HCT116 (cell line): Measurements from ENCODE around the gene GGCT. TPM values are rescaled to one million over a fixed set of nuclear protein-coding genes. Genes with fewer than 3 reads are reported as not detected.

Source experiments
- ATAC-seq: fragments of 200-7000 bp; cut with Tn5 transposase; 2 replicates; pipeline ENCODE4 v1.9.1; 2020; ENCODE audit warnings: mild to moderate bottlenecking, moderate library complexity
- BruUV-seq: library from RNA; stranded (reverse); fragments of 400-500 nt; replicated peaks from 2 replicates; lab custom pipeline; 2021; lab: Mats Ljungman, UMichigan
- CTCF ChIA-PET: fragments of 300-600 bp; sonication (Branson Sonifier 250); formaldehyde crosslinking; loops from one replicate; lab custom pipeline; 2021; ENCODE audit warnings: antibody characterized with exemption; lab: Charles Lee
- POLR2A ChIA-PET: fragments of 300-600, 350-600 bp; sonication (Branson Sonifier 250); formaldehyde crosslinking; loops from one replicate; lab custom pipeline; 2021; ENCODE audit warnings: antibody characterized with exemption; lab: Charles Lee
- RAD21 ChIA-PET, 2 experiments: fragments of 300-600 bp; sonication (Branson Sonifier 250); formaldehyde crosslinking; loops; one replicate each; lab custom pipeline; 2023; ENCODE audit warnings: low total read pairs in 2 of 2; ENCODE audit not compliant: uncharacterized antibody in 2 of 2, unreplicated experiment in 2 of 2, low non-redundant PET in 1 of 2; lab: Charles Lee
- DNase-seq: peaks from one replicate; pipeline ENCODE4 v3.0.0-alpha.2; 2010; ENCODE audit warnings: low read depth, low spot score
- H2AFZ ChIP-seq: fragments of 200-600 bp; shearing (Covaris generic), sonication (generic); 2 replicates; pipeline ENCODE4 v1.6.1; 2017; ENCODE audit warnings: low read depth, mixed run types, mixed read lengths, antibody characterized with exemption, low read length; ENCODE audit not compliant: poor library complexity, severe bottlenecking
- H3K27ac ChIP-seq: 2 replicates; pipeline ENCODE4 v1.5.1; 2012; ENCODE audit warnings: low read depth, low read length
- H3K27me3 ChIP-seq: fragments of 200-600 bp; sonication (generic); 2 replicates; pipeline ENCODE4 v1.6.1; 2016; ENCODE audit warnings: mixed run types, low read length, mixed read lengths; ENCODE audit not compliant: insufficient read depth
- H3K36me3 ChIP-seq, 2 experiments: fragments of 200-500 bp in 1 of 2; fragments of 200-600 bp in 1 of 2; sonication (Bioruptor generic) in 1 of 2; sonication (generic) in 1 of 2; 2 replicates each; pipeline versions ENCODE4 v1.5.1 to v1.6.1; 2014 to 2016; ENCODE audit warnings: low read length in 2 of 2, inconsistent platforms in 1 of 2, mixed read lengths in 1 of 2, mixed run types in 1 of 2; ENCODE audit not compliant: insufficient read depth in 2 of 2, control insufficient read depth in 1 of 2
- H3K4me1 ChIP-seq, 2 experiments: fragments of 200-600 bp in 1 of 2; sonication (generic) in 1 of 2; 2 replicates each; pipeline versions ENCODE4 v1.5.1 to v1.6.1; 2012 to 2017; ENCODE audit warnings: low read length in 2 of 2, inconsistent platforms in 1 of 2, mild to moderate bottlenecking in 1 of 2, mixed read lengths in 1 of 2, mixed run types in 1 of 2, moderate library complexity in 1 of 2; ENCODE audit not compliant: insufficient read depth in 2 of 2, control insufficient read depth in 1 of 2
- H3K4me2 ChIP-seq: fragments of 200-600 bp; sonication (generic); 2 replicates; pipeline ENCODE4 v1.6.1; 2017; ENCODE audit warnings: mixed run types, low read length, mixed read lengths
- H3K4me3 ChIP-seq, 2 experiments: fragments of 200-600 bp in 1 of 2; sonication (generic) in 1 of 2; replicated peaks in 1 of 2; 2 replicates each; pipeline ENCODE4 v1.5.1; 2011 to 2016; ENCODE audit warnings: low read length in 2 of 2, control low read depth in 1 of 2, low read depth in 1 of 2, mild to moderate bottlenecking in 1 of 2, mixed read lengths in 1 of 2, mixed run types in 1 of 2
- H3K79me2 ChIP-seq: fragments of 200-600 bp; sonication (generic); 2 replicates; pipeline ENCODE4 v1.6.1; 2017; ENCODE audit warnings: mild to moderate bottlenecking, mixed run types, low read length, moderate library complexity, mixed read lengths; ENCODE audit not compliant: insufficient read depth
- H3K9ac ChIP-seq: fragments of 200-600 bp; sonication (generic); 2 replicates; pipeline ENCODE4 v1.6.1; 2016; ENCODE audit warnings: low read length, mixed read lengths
- H3K9me2 ChIP-seq: fragments of 200-600 bp; sonication (generic), shearing (Covaris generic); 2 replicates; pipeline ENCODE4 v1.6.1; 2017; ENCODE audit warnings: mixed run types, mild to moderate bottlenecking, moderate library complexity; ENCODE audit not compliant: insufficient read depth
- H3K9me3 ChIP-seq, 2 experiments: fragments of 200-500 bp in 1 of 2; fragments of 200-600 bp in 1 of 2; sonication (Bioruptor generic) in 1 of 2; sonication (generic) in 1 of 2; 2 replicates each; pipeline ENCODE4 v1.6.1; 2014 to 2017; ENCODE audit warnings: low read length in 2 of 2, mixed read lengths in 2 of 2, inconsistent platforms in 1 of 2, low read depth in 1 of 2, mild to moderate bottlenecking in 1 of 2, mixed run types in 1 of 2, moderate library complexity in 1 of 2; ENCODE audit not compliant: control insufficient read depth in 1 of 2, insufficient read depth in 1 of 2
- H4K20me1 ChIP-seq: fragments of 200-600 bp; sonication (generic), shearing (Covaris generic); 2 replicates; pipeline ENCODE4 v1.6.1; 2017; ENCODE audit warnings: mixed run types, mild to moderate bottlenecking, moderate library complexity; ENCODE audit not compliant: insufficient read depth
- CBX3 ChIP-seq: IDR thresholded peaks from 2 replicates; pipeline ENCODE4 v1.6.1; 2012; ENCODE audit warnings: low read depth
- FOSL1 ChIP-seq: IDR thresholded peaks from 2 replicates; pipeline ENCODE4 v1.6.1; 2012; ENCODE audit warnings: low read depth
- POLR2A ChIP-seq: IDR thresholded peaks from 2 replicates; pipeline ENCODE4 v1.7.0; 2011; ENCODE audit warnings: borderline replicate concordance; ENCODE audit not compliant: insufficient read depth, insufficient read length; ENCODE audit errors: extremely low read depth
- POLR2AphosphoS5 ChIP-seq: IDR thresholded peaks from 2 replicates; pipeline ENCODE4 v1.6.1; 2011; ENCODE audit warnings: mild to moderate bottlenecking, low read depth, low read length, moderate library complexity
- RAD21 ChIP-seq: IDR thresholded peaks from 2 replicates; pipeline ENCODE4 v1.6.1; 2012; ENCODE audit warnings: low read depth, mild to moderate bottlenecking
- SRF ChIP-seq: IDR thresholded peaks from 2 replicates; pipeline ENCODE4 v1.6.1; 2012; ENCODE audit warnings: low read depth
- YY1 ChIP-seq: IDR thresholded peaks from 2 replicates; pipeline ENCODE4 v1.6.1; 2011; ENCODE audit warnings: low read length, low read depth, moderate library complexity, mild to moderate bottlenecking; ENCODE audit not compliant: insufficient replicate concordance; ENCODE audit errors: extremely low read depth
- ZBTB33 ChIP-seq: IDR thresholded peaks from 2 replicates; pipeline ENCODE4 v1.6.1; 2011; ENCODE audit warnings: mild to moderate bottlenecking, low read length, moderate library complexity; ENCODE audit not compliant: insufficient replicate concordance; ENCODE audit errors: extremely low read depth
- intact Hi-C: fragments of 100-400 bp; cut with micrococcal nuclease; formaldehyde crosslinking; loops from 2 replicates; pipeline ENCODE4 v1.10.0; 2022
- total RNA-seq: library from RNA; stranded (reverse); gene quantifications from one replicate; pipeline ENCODE4 v1.2.1, GENCODE V29; 2021; ENCODE audit not compliant: unreplicated experiment
- TF ChIP-seq, protein P1 (sequence below), 3 experiments: fragments of 200-600 bp in 1 of 3; sonication (generic) in 1 of 3; IDR thresholded peaks in 2 of 3; conservative IDR thresholded peaks in 1 of 3; 2 replicates each; pipeline ENCODE4 v1.5.1; 2012 to 2017; ENCODE audit warnings: low read depth in 2 of 3, low read length in 2 of 3, antibody characterized with exemption in 1 of 3, borderline replicate concordance in 1 of 3, control low read depth in 1 of 3, mild to moderate bottlenecking in 1 of 3, mixed read lengths in 1 of 3, mixed run types in 1 of 3, moderate library complexity in 1 of 3; ENCODE audit not compliant: insufficient read depth in 1 of 3

Gene GGCT
- total RNA-seq, 1 experiment from 2014 or later, result 60.6 TPM

DNA sequence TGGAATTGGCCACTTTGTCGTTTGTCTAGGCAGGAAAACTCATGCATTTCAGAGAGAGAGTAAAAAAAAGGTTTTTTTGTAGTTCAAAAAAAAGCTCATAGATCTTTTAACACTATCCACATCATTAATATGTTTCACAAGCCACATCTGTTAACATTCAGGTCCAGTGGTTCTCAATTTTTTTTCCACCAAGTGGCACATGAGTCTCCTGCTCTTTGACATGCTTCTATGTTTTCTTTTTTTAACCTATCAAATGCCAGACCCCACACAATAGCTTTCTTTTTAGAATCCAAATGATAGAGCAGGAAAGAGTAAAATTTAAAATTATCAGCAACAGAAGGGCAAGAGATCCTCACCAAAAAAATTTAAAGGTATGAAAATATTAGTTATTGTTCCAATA is 46.3 kb downstream of the GGCT start:
- H3K9me2 ChIP-seq, result no peaks in the 10 kb centered on the region
- 0 out of 4 replicates have a peak, but pooled peaks cover 0 to 5% of the 10 kb centered on the region in 2 experiments for H3K36me3 ChIP-seq
- TF ChIP-seq RAD21, result no peak
- no peak for TF ChIP-seq ZBTB33
- no peak for TF ChIP-seq CBX3
- TF ChIP-seq FOSL1, result no peak
- TF ChIP-seq YY1, result no peak
- TF ChIP-seq, all 23 proteins: peak for 0
- Histone ChIP-seq H3K27me3 (no peaks in the 10 kb centered on the region), H3K79me2 (no peaks in the 10 kb centered on the region), H4K20me1 (no peaks in the 10 kb centered on the region), H3K9ac (no peak overlapping the region), H3K9me3 (no peaks in the 10 kb centered on the region), H3K4me2 (no peak overlapping the region), H2AFZ (no peak overlapping the region), H3K27ac (no peak overlapping the region), H3K4me3 (no peak overlapping the region), H3K4me1 (no peaks in the 10 kb centered on the region)
- POLR2A ChIA-PET, result no interaction called here
- intact Hi-C loops, result no loop called here
- DNase-seq, result no peak
- CTCF ChIA-PET, result no interaction called here
- ATAC-seq, result no peak
- RAD21 ChIA-PET, result interaction anchor here in 1 of 2 experiments (0.6 kb wide), 1 partner anchor 14 kb away, joined by 3 read pairs; no protein-coding TSS in a partner anchor
- no TSS peak for BruUV-seq

GRCh38 chr7:30453921-30454320 is 50.7 kb downstream of the GGCT start:
- Histone ChIP-seq H3K36me3 (peaks cover 0 to 5% of the 10 kb centered on the region in 2 experiments; a peak in 1 of 4 replicates), H3K4me3 (no peak overlapping the region), H3K4me1 (no peaks in the 10 kb centered on the region), H3K4me2 (no peak overlapping the region), H3K9me2 (no peaks in the 10 kb centered on the region), H3K79me2 (no peaks in the 10 kb centered on the region), H3K9me3 (no peaks in the 10 kb centered on the region), H3K9ac (no peak overlapping the region), H4K20me1 (no peaks in the 10 kb centered on the region), H3K27me3 (no peaks in the 10 kb centered on the region), H2AFZ (no peak overlapping the region), H3K27ac (no peak overlapping the region)
- CTCF ChIA-PET, result no interaction called here
- intact Hi-C loops, result no loop called here
- POLR2A ChIA-PET, result no interaction called here
- no peak for TF ChIP-seq CBX3
- TF ChIP-seq SRF, result no peak
- no peak for TF ChIP-seq POLR2AphosphoS5
- TF ChIP-seq, protein P1, sequence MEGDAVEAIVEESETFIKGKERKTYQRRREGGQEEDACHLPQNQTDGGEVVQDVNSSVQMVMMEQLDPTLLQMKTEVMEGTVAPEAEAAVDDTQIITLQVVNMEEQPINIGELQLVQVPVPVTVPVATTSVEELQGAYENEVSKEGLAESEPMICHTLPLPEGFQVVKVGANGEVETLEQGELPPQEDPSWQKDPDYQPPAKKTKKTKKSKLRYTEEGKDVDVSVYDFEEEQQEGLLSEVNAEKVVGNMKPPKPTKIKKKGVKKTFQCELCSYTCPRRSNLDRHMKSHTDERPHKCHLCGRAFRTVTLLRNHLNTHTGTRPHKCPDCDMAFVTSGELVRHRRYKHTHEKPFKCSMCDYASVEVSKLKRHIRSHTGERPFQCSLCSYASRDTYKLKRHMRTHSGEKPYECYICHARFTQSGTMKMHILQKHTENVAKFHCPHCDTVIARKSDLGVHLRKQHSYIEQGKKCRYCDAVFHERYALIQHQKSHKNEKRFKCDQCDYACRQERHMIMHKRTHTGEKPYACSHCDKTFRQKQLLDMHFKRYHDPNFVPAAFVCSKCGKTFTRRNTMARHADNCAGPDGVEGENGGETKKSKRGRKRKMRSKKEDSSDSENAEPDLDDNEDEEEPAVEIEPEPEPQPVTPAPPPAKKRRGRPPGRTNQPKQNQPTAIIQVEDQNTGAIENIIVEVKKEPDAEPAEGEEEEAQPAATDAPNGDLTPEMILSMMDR (IDR thresholded peaks at IDR 0.05 in 2 of 3, conservative IDR thresholded peaks at IDR 0.05 in 1 of 3; ENCODE audit: borderline replicate concordance in 1 of 3, insufficient read depth in 1 of 3, low read depth in 2 of 3, low read length in 2 of 3), result no peak
- TF ChIP-seq POLR2A, result no peak
- RAD21 ChIA-PET, result no interaction called here
- no TSS peak for BruUV-seq
- DNase-seq, result no peak
- ATAC-seq, result no peak
